Prostate gland (tissue), 2 donors: ENCODE data around the gene RAD17. TPM values are rescaled to one million over a fixed set of nuclear protein-coding genes. Genes with fewer than 3 reads are reported as not detected.
"Not testable (repeated sequence)": the region's sequence is repeated elsewhere in the genome, so short reads cannot be mapped to it uniquely, and the experiment has no call there.

ENCODE experiments used
- DNase-seq: peaks from one replicate; pipeline ENCODE4 v3.0.0-alpha.2; 2019; ENCODE audit warnings: low spot score
- H3K27ac ChIP-seq, 2 donors: fragments of 200-600 bp; sonication (generic); 2 replicates each; pipeline ENCODE4 v1.5.1; 2017 to 2019
- H3K27me3 ChIP-seq: fragments of 200-600 bp; sonication (generic); replicated peaks from 2 replicates; pipeline ENCODE4 v1.5.1; 2019; ENCODE audit not compliant: insufficient read depth
- H3K36me3 ChIP-seq, 2 donors: fragments of 200-600 bp; sonication (generic); 1 replicate in 1 of 2; 2 replicates in 1 of 2; pipeline versions ENCODE4 v1.5.1 to v1.8.1; 2017 to 2019
- H3K4me1 ChIP-seq: fragments of 200-600 bp; sonication (generic); replicated peaks from 2 replicates; pipeline ENCODE4 v1.5.1; 2019
- H3K4me3 ChIP-seq, 2 donors: fragments of 200-600 bp; sonication (generic); 2 replicates each; pipeline ENCODE4 v1.5.1; 2017 to 2019
- H3K9me3 ChIP-seq: fragments of 200-600 bp; sonication (generic); 2 replicates; pipeline ENCODE4 v1.5.1; 2017
- POLR2A ChIP-seq: fragments of 450-650 bp; IDR thresholded peaks from one replicate; pipeline ENCODE4 v1.6.1; 2016; ENCODE audit warnings: antibody characterized with exemption, mild to moderate bottlenecking
- POLR2AphosphoS5 ChIP-seq: sonication (generic); formaldehyde crosslinking; IDR thresholded peaks from one replicate; pipeline ENCODE4 v1.6.1; 2017; ENCODE audit warnings: antibody characterized with exemption
- WGBS: methylation state at CpG from one replicate; pipeline ENCODE4 v1.1.5; 2018; 5-methylcytosine and 5-hydroxymethylcytosine counted together
- intact Hi-C: fragments of 100-400 bp; cut with DNase I; formaldehyde crosslinking; loops from one replicate; pipeline ENCODE4 v1.14.2; 2022
- total RNA-seq, 2 donors: library from RNA; depleted of rRNA; stranded (reverse); fragments of >200 nt; gene quantifications; one replicate each; pipeline ENCODE4 v1.1.0, GENCODE V29; 2016
- TF ChIP-seq, protein P1 (sequence below), 4 experiments: fragments of 200-600 bp in 2 of 4; fragments of 450-650 bp in 2 of 4; sonication (generic) in 2 of 4; IDR thresholded peaks; 1 replicate in 3 of 4; 2 replicates in 1 of 4; pipeline ENCODE4 v1.5.1; 2016 to 2019; ENCODE audit warnings: antibody characterized with exemption in 4 of 4, mild to moderate bottlenecking in 2 of 4, moderate library complexity in 2 of 4

The RAD17 gene
- total RNA-seq, 2 donors from 2014 or later, result 28.8 to 29.5 TPM

DNA sequence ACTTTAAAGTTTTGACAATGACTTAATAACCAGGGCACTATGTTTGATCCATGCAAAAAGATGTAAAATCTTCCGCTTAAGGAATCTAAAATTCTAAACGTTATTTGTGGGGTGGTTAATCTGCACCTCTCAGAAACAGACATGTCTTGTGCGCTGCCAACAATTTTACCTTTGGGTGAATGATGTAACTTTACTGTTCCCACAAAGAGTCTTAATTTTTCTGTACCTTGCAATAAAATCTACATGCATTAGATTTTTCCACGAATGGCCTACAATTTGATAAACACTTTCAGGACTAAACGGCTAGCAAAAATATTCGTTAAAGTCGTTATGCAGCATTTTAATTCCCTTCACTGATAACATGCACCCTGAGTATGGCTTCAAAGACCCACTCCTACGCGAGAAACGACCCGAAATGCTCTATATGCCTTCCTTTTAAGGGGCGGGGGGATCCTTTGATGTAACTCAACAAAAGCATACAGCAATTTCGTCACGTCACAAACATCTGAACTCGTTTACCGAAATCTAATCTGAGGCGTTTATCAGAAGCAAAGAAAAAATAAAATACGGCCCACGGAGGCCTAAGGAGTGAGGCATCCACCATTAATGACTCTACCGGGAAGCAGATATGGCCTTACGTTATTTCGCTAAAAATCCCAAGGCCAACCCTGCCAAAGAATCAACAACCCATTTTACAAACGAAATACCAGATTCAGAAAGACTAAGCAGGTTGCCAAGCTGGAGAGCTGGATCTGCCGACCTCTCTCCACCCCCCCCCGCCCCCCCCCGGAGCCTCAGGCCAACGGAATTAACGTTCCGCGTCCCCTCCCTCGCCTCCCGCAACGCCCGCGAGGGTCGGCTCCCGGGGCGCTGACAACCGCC is 919 bp upstream of the RAD17 start:
- TF ChIP-seq POLR2A (no peak), POLR2AphosphoS5 (no peak)
- TF ChIP-seq, protein P1, sequence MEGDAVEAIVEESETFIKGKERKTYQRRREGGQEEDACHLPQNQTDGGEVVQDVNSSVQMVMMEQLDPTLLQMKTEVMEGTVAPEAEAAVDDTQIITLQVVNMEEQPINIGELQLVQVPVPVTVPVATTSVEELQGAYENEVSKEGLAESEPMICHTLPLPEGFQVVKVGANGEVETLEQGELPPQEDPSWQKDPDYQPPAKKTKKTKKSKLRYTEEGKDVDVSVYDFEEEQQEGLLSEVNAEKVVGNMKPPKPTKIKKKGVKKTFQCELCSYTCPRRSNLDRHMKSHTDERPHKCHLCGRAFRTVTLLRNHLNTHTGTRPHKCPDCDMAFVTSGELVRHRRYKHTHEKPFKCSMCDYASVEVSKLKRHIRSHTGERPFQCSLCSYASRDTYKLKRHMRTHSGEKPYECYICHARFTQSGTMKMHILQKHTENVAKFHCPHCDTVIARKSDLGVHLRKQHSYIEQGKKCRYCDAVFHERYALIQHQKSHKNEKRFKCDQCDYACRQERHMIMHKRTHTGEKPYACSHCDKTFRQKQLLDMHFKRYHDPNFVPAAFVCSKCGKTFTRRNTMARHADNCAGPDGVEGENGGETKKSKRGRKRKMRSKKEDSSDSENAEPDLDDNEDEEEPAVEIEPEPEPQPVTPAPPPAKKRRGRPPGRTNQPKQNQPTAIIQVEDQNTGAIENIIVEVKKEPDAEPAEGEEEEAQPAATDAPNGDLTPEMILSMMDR (IDR thresholded peaks at IDR 0.05), result no peak
- DNase-seq, result no peak
- intact Hi-C loops, result no loop called here
- H3K36me3 ChIP-seq, result no peaks in the 10 kb centered on the region
- no peaks in the 10 kb centered on the region for H3K27me3 ChIP-seq
- H3K9me3 ChIP-seq, result no peaks in the 10 kb centered on the region
- no peaks in the 10 kb centered on the region for H3K4me1 ChIP-seq
- peak overlapping the region; percentile 83 to 88 for H3K4me3 ChIP-seq
- peak overlapping the region; percentile 97 for H3K27ac ChIP-seq
- 3% methylated on average over 35 of the region's 39 CpGs for WGBS

DNA sequence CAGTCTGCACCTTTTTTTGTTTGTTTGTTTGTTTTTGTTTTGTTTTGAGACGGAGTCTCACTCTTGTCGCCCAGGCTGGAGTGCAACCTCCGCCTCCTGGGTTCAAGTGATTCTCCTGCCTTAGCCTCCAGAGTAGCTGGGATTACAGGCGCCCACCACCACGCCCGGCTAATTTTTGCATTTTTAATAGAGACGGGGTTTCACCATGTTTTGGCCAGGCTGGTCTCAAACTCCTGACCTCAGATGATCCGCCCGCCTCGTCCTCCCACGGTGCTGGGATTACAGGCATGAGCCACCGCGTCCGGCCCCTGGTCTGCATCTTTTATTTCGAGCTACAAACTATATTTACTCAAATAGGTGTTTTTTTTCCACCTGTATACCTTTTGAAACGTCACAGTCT is 717 bp downstream of the RAD17 start:
- intact Hi-C loops, result not testable (repeated sequence)

DNA sequence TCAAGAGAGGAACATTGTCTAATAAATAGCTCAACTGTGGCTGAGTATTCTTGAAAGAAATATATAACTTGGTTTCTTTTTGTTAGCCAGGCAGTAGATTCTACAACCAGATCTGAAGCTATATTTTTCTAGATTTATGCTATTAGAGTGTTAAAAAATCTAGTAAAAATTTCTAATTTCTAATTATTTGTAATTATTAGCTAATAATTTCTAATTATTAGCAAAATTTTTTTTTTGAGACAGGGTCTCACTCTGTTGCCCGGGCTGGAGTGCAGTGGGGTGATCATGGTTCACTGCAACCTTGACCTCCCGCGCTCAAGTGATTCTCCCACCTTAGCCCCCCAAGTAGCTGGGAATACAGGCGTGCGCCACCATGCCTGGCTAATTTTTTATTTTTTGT is 2.8 kb downstream of the RAD17 start:
- H3K9me3 ChIP-seq, result no peaks in the 10 kb centered on the region
- WGBS, result 96% methylated on average over 5 of the region's 5 CpGs

More for the DNA sequence above, 717 bp downstream of the RAD17 start:
- DNase-seq, H3K9me3 ChIP-seq, H3K36me3 ChIP-seq, H3K27me3 ChIP-seq, H3K4me1 ChIP-seq: not testable (repeated sequence)
- 2% methylated on average over 16 of the region's 16 CpGs for WGBS
- Histone ChIP-seq H3K4me3 (peak overlapping the region; percentile 83 to 88), H3K27ac (peak overlapping the region; percentile 97)

DNA sequence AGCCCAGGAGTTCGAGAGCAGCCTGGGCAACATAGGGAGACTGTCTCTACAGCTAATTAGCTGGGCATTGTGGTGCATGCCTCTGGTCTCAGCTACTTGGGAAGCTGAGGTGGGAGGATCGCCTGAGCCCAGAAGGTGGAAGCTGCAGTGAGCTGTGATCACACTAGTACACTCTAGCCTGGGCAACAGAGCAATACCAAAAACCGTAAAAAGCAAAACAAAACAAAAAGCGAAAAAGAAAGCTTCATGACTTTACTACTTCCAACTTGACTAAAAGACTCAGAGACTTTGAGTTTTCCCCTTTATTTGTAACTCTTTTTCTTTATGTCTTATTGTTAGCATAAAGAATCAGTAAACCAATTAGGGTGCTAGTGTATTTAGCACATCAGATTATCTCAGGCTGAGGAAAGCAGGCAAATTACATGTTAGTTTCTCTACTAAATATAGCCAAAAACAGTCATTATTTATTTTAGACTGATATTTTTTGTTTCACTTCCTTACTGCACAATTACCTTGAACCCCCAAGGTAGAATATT is 5.4 kb downstream of the RAD17 start:
- 89% methylated on average over 4 of the region's 4 CpGs for WGBS
- no peaks in the 10 kb centered on the region for H3K27me3 ChIP-seq
- H3K9me3 ChIP-seq, result no peaks in the 10 kb centered on the region
- H3K27ac ChIP-seq, result no peak overlapping the region
- no peaks in the 10 kb centered on the region for H3K4me1 ChIP-seq
- H3K4me3 ChIP-seq, result no peak overlapping the region
- TF ChIP-seq POLR2A (no peak), POLR2AphosphoS5 (no peak)
- TF ChIP-seq, protein P1 (IDR thresholded peaks at IDR 0.05), result no peak
- no peak for DNase-seq
- intact Hi-C loops, result no loop called here
- no peaks in the 10 kb centered on the region for H3K36me3 ChIP-seq

More for the DNA sequence above, 2.8 kb downstream of the RAD17 start:
- Histone ChIP-seq H3K4me3 (no peak overlapping the region), H3K4me1 (no peaks in the 10 kb centered on the region), H3K36me3 (no peaks in the 10 kb centered on the region), H3K27ac (no peak overlapping the region), H3K27me3 (no peaks in the 10 kb centered on the region)
- TF ChIP-seq POLR2A (no peak), POLR2AphosphoS5 (no peak)
- TF ChIP-seq, protein P1 (IDR thresholded peaks at IDR 0.05), result no peak
- intact Hi-C loops, result no loop called here
- no peak for DNase-seq

DNA sequence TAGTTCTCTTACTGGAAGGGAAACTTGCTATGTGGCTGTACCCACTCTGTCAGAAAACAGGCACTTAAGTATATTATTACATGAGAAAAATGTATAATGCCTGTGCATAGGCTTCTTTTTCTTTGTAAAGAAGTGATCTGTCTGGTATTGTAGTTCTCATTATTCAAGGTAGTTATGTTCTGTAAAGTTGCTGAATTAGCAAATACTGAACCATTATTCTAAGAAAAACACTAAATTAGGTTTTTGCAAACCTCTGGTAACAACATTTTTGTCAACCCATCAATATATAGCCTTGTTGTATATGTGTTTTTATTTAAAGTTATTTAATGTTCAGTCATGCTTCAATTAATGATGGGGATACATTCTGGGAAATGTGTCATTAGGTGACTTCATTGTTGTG is 8.8 kb downstream of the RAD17 start:
- no peak overlapping the region for H3K4me3 ChIP-seq
- DNase-seq, result no peak
- intact Hi-C loops, result no loop called here
- H3K36me3 ChIP-seq, result no peaks in the 10 kb centered on the region
- H3K9me3 ChIP-seq, result no peaks in the 10 kb centered on the region
- no peak overlapping the region for H3K27ac ChIP-seq
- no peaks in the 10 kb centered on the region for H3K27me3 ChIP-seq
- no peak for TF ChIP-seq POLR2A
- TF ChIP-seq, protein P1 (IDR thresholded peaks at IDR 0.05), result no peak
- no peak for TF ChIP-seq POLR2AphosphoS5
- H3K4me1 ChIP-seq, result no peaks in the 10 kb centered on the region
